Immature natural killer cell (primary cell): ENCODE measurements around the gene EIF4A2. TPM values are rescaled to one million over a fixed set of nuclear protein-coding genes. Genes with fewer than 3 reads are reported as not detected.

ENCODE experiments used
- DNase-seq, 3 donors: peaks; one replicate each; pipeline ENCODE4 v3.0.0; 2022; ENCODE audit warnings: mixed read lengths in 1 of 3
- H3K27ac Mint-ChIP-seq, 6 donors: one replicate each; pipeline ENCODE4 v1.8.0; 2020; ENCODE audit warnings: mixed read lengths in 6 of 6, mild to moderate bottlenecking in 5 of 6, inconsistent platforms in 4 of 6, moderate library complexity in 3 of 6
- H3K27me3 Mint-ChIP-seq, 3 donors: one replicate each; pipeline ENCODE4 v1.8.0; 2020 to 2021; ENCODE audit warnings: low read depth in 3 of 3, mild to moderate bottlenecking in 3 of 3, mixed read lengths in 3 of 3, moderate library complexity in 3 of 3, inconsistent platforms in 1 of 3
- H3K36me3 Mint-ChIP-seq, 3 donors: one replicate each; pipeline ENCODE4 v1.8.0; 2020; ENCODE audit warnings: mixed read lengths in 3 of 3, inconsistent platforms in 2 of 3, mild to moderate bottlenecking in 2 of 3
- H3K4me1 Mint-ChIP-seq, 2 donors: one replicate each; pipeline ENCODE4 v1.8.0; 2020; ENCODE audit warnings: inconsistent platforms in 2 of 2, mild to moderate bottlenecking in 2 of 2, mixed read lengths in 2 of 2, moderate library complexity in 1 of 2
- H3K4me3 Mint-ChIP-seq, 5 donors: one replicate each; pipeline ENCODE4 v1.8.0; 2020; ENCODE audit warnings: mild to moderate bottlenecking in 5 of 5, mixed read lengths in 5 of 5, inconsistent platforms in 3 of 5, moderate library complexity in 3 of 5
- H3K9me3 Mint-ChIP-seq, 6 donors: one replicate each; pipeline ENCODE4 v1.8.0; 2020; ENCODE audit warnings: mild to moderate bottlenecking in 6 of 6, mixed read lengths in 6 of 6, inconsistent platforms in 4 of 6, moderate library complexity in 3 of 6
- polyA plus RNA-seq, 3 donors: library from polyadenylated mRNA; unstranded; fragments of 300-500 nt; fragmentation: Illumina TruSeq; gene quantifications; one replicate each; pipeline ENCODE4 v1.2.3, GENCODE V29; 2021

Gene EIF4A2
- polyA plus RNA-seq: 100 to 1,000 TPM; 132 to 151 (median 140) TPM

DNA sequence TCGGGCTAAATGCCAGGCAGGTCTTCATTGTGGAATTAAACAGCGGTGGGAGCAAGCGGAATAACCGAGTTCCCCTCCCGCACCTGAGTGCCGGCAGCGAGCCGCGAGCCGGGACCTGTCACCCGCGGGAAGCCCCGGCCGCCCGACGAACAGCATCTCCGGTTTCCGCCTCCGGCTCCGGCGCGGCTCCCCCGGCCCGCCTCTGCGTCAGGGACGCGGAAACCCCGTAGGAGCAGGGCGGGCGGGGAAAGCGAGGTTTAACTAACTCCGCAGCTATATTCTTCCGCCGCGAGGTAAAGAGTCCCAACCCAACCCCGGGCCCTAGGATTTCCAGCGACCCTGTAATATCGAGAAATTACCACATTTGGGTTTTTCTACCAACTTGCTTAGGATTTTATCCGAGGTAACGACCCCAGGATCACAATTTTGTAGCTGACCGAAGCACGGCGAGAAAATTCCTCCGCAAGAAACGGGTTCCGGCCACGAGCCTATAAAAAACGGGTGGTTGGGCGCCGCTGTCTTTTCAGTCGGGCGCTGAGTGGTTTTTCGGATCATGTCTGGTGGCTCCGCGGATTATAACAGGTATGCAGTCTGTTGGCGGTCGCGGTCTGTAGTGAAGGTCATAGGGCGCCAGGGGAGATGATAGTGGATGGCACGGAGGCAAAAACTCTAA, at the start of gene EIF4A2:
Gene EIF4A2, plus strand, starts transcription at position 520 of the 673 bp plus-strand sequence. Its CDS starts 34 bp downstream, at position 554.
- Mint-ChIP-seq H3K9me3 (no peaks in the 10 kb centered on the region), H3K36me3 (peaks cover 36 to 45% (median 44%) of the 10 kb centered on the region in 3 donors), H3K27me3 (peaks cover 14 to 38% (median 27%) of the 10 kb centered on the region in 3 donors), H3K4me3 (peak within 1 kb of the TSS; percentile 97 to 100 (median 100)), H3K27ac (peak within 1 kb of the TSS; percentile 98 to 100 (median 99)), H3K4me1 (peaks cover 52 to 60% of the 10 kb centered on the region in 2 donors)
- peak; percentile 91 to 94 (median 93) for DNase-seq

DNA sequence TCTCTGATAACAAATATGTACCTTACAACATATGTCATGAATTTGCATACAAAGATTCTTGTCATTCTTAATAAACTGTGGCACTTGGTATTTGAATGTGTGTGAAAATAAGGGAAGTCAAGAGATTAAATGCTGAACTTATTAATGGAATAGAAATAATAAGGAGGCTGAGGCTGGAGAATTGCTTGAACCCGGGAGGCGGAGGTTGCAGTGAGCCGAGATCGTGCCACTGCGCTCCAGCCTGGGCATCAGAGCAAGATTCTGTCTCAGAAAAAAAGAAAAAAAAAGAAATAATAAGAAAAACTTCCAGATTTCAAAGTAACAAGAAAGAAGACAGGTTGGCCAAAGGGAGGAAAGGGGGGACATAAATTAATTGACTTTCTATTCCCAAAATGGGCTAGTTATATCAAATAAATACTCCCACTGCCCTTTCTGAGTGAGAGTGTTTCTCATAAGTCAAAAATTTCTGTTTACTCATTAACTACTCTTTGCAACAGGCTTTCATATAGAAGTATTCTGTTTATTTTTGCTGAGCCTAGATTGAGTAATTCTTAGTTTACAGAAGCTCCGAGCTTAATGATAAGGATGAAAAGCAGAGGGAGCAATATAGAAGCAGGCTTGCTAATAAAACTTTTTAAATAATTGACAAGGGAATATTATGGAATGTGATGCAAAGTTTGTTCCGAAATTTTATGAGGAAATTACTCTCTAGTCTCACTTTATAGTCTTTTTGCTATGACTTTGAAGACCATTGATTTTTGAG, 40.6 kb upstream of the EIF4A2 start:
- no peak overlapping the region for H3K4me3 Mint-ChIP-seq
- DNase-seq: no peak
- no peak overlapping the region for H3K27ac Mint-ChIP-seq
- no peaks in the 10 kb centered on the region for H3K9me3 Mint-ChIP-seq
- H3K36me3 Mint-ChIP-seq: peaks cover 11 to 19% (median 15%) of the 10 kb centered on the region in 3 donors
- peaks cover 6 to 8% of the 10 kb centered on the region in 2 donors for H3K4me1 Mint-ChIP-seq
- peaks cover 0 to 5% (median 0%) of the 10 kb centered on the region in 3 donors for H3K27me3 Mint-ChIP-seq

DNA sequence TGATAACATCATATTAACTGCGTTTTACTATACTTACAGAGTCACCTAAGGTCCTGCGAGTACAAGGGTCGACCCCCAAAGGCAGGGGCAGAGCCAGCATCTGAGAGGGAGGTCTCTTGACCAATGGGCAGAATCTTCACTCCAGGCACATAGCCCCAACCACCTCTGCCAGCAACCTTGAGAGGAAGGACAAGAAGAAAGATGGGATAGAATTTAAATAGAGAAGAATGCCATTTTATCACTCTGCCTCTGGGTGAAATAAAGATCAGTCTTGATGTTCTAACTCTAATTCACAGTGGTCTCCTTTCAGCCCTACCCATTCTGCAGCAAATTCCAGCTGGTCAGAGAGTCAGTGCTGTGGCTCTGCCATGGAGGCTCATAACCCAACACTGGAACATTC, 39.7 kb upstream of the EIF4A2 start:
- H3K9me3 Mint-ChIP-seq: no peaks in the 10 kb centered on the region
- no peak overlapping the region for H3K27ac Mint-ChIP-seq
- H3K27me3 Mint-ChIP-seq: peaks cover 0 to 5% (median 0%) of the 10 kb centered on the region in 3 donors
- peaks cover 6 to 8% of the 10 kb centered on the region in 2 donors for H3K4me1 Mint-ChIP-seq
- no peak overlapping the region for H3K4me3 Mint-ChIP-seq
- peaks cover 11 to 23% (median 18%) of the 10 kb centered on the region in 3 donors for H3K36me3 Mint-ChIP-seq
- DNase-seq: no peak

- DNase-seq: peak in 1 of 3 donors; percentile 13
- peak overlapping the region in 2 of 6 donors; percentile 49 to 65 for H3K27ac Mint-ChIP-seq
- peak overlapping the region in 4 of 5 donors; percentile 14 to 56 (median 44) for H3K4me3 Mint-ChIP-seq
- H3K36me3 Mint-ChIP-seq: peaks cover 11 to 17% (median 14%) of the 10 kb centered on the region in 3 donors
- H3K27me3 Mint-ChIP-seq: peaks cover 0 to 5% (median 0%) of the 10 kb centered on the region in 3 donors
- H3K4me1 Mint-ChIP-seq: peaks cover 6 to 8% of the 10 kb centered on the region in 2 donors
- H3K9me3 Mint-ChIP-seq: no peaks in the 10 kb centered on the region
Measured at GRCh38 chr3:186746008-186746407, 37.4 kb upstream of the EIF4A2 start.

GRCh38 chr3:186750316-186750715, 33.1 kb upstream of the EIF4A2 start:
- Mint-ChIP-seq H3K27me3 (peaks cover 0 to 4% (median under 1%) of the 10 kb centered on the region in 3 donors), H3K4me1 (peaks cover 5 to 6% of the 10 kb centered on the region in 2 donors), H3K36me3 (peaks cover 0 to 6% (median 4%) of the 10 kb centered on the region in 3 donors), H3K27ac (no peak overlapping the region), H3K4me3 (no peak overlapping the region), H3K9me3 (no peaks in the 10 kb centered on the region)
- no peak for DNase-seq

DNA sequence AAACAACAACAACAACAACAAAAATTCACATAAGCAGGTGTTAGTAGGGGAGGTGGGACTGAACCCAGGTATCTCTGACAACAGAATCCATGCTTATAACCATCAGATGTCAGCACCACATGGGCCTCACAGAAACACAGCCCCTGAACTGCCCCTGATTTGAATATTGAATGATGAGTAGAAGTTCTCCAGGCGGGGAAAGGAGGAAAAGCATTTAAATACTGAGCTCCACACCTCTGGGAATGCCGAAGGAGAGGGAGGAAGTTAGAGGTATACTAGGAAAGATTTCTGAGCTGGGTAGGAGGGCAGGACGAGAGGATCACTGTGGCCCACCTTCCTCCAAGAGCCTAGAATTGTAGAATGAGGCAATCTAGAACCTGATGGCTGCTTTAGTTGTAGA, 31.9 kb upstream of the EIF4A2 start:
- Mint-ChIP-seq H3K27ac (no peak overlapping the region), H3K4me1 (no peaks in the 10 kb centered on the region), H3K4me3 (no peak overlapping the region), H3K27me3 (peaks cover 0 to 3% (median 2%) of the 10 kb centered on the region in 3 donors), H3K36me3 (peaks cover 0 to 6% (median 4%) of the 10 kb centered on the region in 3 donors), H3K9me3 (no peaks in the 10 kb centered on the region)
- DNase-seq: no peak

DNA sequence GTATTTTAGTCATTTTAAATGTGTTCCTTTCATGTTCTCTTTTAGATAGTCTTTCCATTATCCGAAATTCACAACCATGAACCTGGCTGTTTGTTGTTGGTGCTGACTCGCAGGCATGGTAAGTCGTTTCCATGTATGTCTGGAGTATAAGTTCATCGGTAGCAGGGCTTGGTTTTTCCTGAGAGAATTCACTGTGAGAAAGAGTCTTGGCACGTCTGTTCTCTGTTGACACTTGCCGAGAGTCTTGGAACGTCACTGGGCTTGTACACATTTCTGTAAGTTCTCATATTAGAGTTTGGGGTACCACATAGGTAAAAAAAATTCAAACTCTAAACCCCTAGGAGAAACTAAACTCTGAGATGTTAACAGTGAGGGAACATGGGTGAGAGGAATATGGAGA, 29.4 kb upstream of the EIF4A2 start:
- Mint-ChIP-seq H3K27me3 (peaks cover 0 to 5% (median 2%) of the 10 kb centered on the region in 3 donors), H3K4me3 (no peak overlapping the region), H3K27ac (no peak overlapping the region), H3K9me3 (no peaks in the 10 kb centered on the region), H3K4me1 (no peaks in the 10 kb centered on the region), H3K36me3 (no peaks in the 10 kb centered on the region)
- DNase-seq: no peak

- Mint-ChIP-seq H3K36me3 (peaks cover 0 to 3% (median 0%) of the 10 kb centered on the region in 3 donors), H3K27ac (no peak overlapping the region), H3K4me1 (no peaks in the 10 kb centered on the region), H3K9me3 (peaks cover 0 to 1% (median 0%) of the 10 kb centered on the region in 6 donors), H3K27me3 (peaks cover 0 to 5% (median 2%) of the 10 kb centered on the region in 3 donors), H3K4me3 (no peak overlapping the region)
- no peak for DNase-seq
Measured at GRCh38 chr3:186754871-186755270, 28.5 kb upstream of the EIF4A2 start.

DNA sequence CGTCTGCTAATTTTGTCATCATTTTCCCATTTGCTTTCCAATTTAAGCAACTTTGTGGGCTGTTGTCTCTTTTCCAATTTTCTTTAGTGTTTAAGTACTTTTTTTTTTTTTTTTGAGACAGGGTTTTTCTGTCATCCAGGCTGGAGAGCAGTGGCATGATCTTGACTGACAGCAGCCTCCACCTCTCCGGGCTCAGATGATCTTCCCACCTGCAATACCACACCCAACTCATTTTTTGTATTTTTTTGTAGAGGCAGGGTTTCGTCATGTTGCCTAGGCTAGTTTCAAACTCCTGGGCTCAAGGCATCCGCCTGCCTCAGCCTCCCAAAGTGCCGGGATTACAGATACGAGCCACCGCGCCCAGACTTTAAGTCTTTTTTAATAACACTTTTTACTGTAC, 26.2 kb upstream of the EIF4A2 start:
- Mint-ChIP-seq H3K4me3 (no peak overlapping the region), H3K9me3 (peaks cover 0 to 1% (median 0%) of the 10 kb centered on the region in 6 donors), H3K4me1 (no peaks in the 10 kb centered on the region), H3K27ac (no peak overlapping the region), H3K27me3 (peaks cover 0 to 3% (median 2%) of the 10 kb centered on the region in 3 donors), H3K36me3 (peaks cover 0 to 7% (median 3%) of the 10 kb centered on the region in 3 donors)
- DNase-seq: no peak

DNA sequence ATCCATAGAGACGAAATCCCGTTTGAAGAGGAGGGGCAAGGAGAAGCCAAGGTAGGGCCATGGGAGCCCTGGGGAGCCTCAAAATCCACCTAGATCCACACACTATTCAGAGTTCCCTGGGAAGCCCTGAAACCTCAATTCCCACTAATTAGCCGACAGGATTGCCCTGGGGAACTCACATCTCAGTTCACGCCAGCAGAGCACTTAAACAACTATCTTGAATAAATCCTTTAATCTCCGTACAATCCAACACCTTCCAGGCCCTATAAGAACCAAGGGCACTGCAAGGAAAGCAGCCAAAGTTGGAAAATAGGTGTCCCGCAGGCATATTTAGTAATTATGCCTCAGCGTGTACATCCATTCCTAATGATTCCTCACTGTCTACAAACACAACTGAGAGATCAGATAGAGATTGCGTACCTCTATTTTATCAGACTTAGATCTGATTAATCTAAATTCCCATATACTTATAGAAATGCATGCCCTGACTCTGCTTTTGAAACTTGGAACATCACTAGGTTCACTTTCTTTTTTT, 25.6 kb upstream of the EIF4A2 start:
- Mint-ChIP-seq H3K27me3 (peaks cover 0 to 3% (median 2%) of the 10 kb centered on the region in 3 donors), H3K4me1 (no peaks in the 10 kb centered on the region), H3K36me3 (peaks cover 0 to 8% (median 4%) of the 10 kb centered on the region in 3 donors), H3K4me3 (no peak overlapping the region), H3K27ac (no peak overlapping the region), H3K9me3 (peaks cover 0 to 1% (median 0%) of the 10 kb centered on the region in 6 donors)
- no peak for DNase-seq

DNA sequence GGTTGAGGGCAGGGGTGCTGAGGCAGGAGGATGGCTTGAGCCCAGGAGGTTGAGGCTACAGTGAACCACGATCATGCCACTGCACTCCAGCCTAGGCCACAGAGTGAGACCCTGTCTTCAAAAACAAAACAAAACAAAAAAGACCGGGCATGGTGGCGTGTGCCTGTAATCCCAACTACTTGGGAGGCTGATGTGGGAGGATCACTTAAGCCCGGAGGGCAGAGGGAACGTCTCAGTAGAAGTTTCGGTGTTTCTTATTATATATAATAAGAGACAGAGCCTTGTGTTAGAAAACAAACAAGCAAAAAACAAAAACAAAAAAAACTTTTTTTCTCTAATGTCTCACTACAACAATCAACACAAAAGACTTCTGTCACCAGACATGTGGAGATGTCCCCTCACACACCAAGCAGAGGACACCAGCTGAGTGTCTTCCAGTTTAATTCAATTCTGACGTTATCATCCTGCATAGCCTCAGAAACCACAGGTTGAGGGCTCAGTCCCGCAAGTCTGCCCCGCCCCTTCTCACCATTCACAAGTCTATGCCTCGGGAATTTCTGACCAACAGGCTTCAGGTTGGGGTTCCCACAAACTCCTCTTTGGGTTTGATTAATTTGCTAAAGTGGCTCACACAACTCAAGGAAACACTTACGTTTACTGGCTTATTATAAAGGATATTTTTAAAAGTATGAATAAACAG, 24.0 kb upstream of the EIF4A2 start:
- Mint-ChIP-seq H3K36me3 (peaks cover 0 to 8% (median 4%) of the 10 kb centered on the region in 3 donors), H3K4me3 (no peak overlapping the region), H3K27ac (no peak overlapping the region), H3K27me3 (peaks cover 0 to 3% (median 2%) of the 10 kb centered on the region in 3 donors), H3K4me1 (no peaks in the 10 kb centered on the region), H3K9me3 (peaks cover 0 to 1% (median 0%) of the 10 kb centered on the region in 6 donors)
- DNase-seq: no peak

GRCh38 chr3:186760141-186760833, 23.1 kb upstream of the EIF4A2 start:
- Mint-ChIP-seq H3K27me3 (peaks cover 0 to 3% (median 1%) of the 10 kb centered on the region in 3 donors), H3K4me1 (no peaks in the 10 kb centered on the region), H3K27ac (no peak overlapping the region), H3K9me3 (peaks cover 0 to 4% (median 0%) of the 10 kb centered on the region in 6 donors), H3K36me3 (peaks cover 0 to 8% (median 7%) of the 10 kb centered on the region in 3 donors), H3K4me3 (no peak overlapping the region)
- DNase-seq: no peak
